GM19455 (cell line): ENCODE data around the gene PLEKHG4B.

ENCODE experiments used
- ATAC-seq: cut with Tn5 transposase; IDR thresholded peaks from one replicate; pipeline ENCODE4 v1.9.1; 2021; ENCODE audit not compliant: unreplicated experiment

Gene PLEKHG4B

DNA sequence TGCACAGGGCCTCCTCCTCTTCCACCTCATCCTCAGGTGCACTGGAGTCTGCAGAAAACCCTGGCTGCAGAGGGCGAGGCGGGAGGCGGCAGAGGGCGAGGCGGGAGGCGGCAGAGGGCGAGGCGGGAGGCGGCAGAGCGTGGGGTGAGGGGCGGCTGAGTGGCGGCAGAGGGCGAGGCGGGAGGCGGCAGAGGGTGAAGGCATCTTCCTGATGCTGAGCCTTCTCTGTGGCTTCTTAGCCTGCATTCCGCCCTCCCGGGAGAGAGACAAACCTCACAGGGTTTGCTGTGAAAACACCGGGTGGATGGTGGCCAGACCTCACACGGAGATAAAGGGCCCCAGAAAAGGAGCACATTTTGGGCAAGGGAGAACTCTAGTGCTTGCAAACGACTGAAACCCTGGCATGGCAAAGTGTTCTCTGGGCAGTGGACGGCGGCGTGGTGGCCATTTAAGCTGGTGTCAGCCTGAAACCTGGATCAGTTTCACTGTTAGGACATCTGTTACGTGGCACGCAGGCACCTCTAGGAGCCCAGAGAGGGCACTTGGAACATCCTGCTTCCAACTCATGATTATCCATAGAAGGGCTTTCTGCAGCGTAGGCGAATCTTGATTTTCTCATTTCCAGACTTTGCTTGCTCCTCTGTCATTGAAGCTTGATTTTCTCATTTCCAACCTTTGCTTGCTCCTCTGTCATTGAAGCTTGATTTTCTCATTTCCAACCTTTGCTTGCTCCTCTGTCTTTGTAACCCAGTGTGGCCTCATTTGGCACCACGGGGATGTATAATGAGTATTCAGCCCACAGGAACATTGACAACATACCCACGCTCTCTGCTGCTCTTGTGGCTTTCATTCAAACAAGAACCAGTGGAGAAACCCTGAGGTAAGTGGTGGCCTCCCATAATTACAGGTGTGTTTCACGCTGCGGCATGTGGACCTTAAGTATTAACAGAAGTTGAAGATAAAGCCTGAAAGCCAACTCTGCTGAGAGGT, 16.3 kb upstream of the PLEKHG4B start:
- ATAC-seq: no peak

DNA sequence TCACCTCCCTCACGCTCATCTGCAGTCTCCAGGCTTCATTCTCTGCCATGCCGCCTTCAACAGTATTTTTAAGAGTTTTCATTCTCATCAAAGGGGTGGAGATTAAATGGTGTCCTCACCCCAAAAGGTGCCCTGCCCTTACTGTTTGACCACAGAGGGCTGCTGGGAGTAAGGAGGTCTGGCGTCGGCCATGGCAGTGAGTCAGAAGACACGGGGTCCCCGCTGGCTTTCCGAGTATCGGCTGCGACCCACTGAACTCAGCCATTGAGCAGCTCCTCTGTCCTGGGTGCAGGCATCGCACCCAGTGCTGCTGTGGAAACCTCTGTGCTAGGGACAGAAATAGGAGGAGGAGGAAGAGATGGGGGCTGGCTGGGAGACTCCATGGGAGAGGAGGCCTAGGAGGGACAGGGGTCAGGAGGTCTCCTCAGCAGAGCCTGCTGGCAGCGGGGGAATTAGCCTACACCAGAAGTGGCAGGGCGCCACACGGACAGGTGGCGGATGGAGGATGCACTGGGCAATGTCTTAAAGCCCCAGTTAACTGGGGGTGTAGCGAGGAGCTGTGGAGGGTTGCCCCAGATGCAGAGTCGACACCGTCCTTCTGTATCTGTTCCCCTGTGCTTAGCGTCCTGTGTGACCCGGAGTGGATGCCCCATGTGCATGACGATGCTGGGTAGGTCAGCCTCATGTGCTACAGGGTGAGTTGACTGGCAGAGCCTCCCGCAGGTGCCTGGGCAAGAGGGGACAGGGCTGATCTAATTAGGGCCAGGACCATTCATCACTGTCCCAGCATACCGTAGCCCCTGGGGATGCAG, 15.4 kb upstream of the PLEKHG4B start:
- ATAC-seq: no peak

DNA sequence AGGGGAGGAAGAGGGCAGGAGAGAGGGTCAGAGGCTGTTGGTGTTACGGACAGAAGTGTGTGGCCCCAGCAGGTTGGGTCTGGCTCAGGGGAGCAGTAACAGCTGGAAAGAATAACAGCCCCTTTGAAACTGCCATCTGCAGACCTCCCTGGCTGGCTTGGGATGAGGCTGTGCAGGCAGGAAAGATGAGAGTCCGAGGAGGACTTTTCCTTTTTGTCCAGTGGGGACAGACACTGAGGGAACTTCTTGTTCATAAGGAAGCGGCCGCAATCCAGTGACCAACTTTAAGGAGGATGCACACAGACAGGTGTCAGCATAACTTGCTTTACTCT, 14.8 kb upstream of the PLEKHG4B start:
- ATAC-seq: no peak

DNA sequence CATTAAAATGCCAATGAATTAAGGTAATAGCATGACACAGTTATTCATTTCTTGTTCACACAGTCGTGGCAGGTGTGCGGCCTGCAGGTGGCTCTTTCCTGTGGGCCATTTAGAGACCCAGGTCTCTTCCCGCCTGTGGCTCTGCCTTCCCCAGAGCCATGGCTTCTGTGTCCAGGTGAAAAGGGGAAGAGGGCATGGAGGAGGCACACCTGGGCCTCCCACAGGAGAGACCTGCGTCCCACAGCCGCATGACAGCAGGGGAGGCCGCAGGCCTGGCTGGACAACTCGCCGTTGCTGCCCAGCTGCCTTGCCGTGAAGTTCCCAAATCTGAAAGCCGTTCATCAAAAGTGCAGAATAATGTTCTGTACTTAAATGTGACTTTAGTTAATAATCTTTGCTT, 14.4 kb upstream of the PLEKHG4B start:
- ATAC-seq: no peak

DNA sequence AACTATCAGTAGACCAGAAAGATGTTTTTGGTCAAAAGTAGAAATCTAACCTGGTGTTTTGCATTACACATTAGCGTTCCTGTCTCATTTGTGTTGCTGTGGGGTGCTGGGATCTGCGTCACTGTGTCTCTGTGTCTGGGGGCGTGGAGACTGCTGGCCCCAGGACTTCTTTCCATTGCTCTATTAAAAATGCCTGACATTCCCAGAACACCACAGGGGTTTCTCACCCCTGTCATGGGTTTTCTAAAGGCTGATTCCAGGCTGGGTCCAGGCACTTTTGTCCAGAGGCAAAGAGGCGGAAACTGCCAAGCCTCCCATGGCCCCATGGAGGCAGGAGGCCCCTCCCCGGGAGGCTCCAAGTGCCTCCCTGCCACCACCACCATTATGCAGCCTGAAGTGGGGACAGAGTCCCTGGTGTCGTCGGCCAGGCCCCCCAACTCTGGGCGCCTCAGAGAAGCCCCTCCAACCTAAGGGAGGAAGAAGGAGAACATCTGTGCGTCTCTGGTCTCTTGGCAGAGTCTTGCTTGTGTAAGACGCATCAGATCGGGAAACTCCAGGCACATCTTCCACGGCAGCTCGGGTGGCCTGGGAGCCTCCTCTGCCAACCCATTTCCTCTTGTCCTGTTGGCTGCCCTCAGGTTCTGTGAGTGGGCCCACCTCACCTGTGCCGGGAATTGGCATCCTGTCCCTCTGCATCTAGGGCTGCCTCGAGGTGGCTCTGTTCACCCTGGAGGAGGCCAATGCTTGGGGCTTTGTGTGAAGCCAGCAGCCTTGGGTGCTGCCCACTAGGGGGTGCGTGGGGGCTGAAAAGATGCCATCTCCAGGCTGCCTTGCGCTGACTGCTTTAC, 13.8 kb upstream of the PLEKHG4B start:
- no peak for ATAC-seq

DNA sequence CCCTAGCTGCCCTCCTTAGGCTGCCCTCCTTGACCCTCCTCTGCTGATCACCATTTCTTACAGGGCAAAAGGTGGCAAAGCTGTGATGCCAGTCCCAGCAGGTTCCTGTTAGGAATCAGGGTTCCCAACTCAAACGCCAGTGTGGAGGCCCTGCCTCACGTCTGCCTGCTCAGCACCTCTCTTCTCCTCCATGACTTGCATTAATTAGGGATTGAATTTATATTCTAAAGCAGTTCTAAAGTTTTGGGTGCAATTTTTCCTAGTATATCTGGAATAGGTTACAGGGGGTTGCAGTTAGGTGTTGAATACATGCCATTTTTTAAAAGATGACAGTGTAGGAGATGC, 13.2 kb upstream of the PLEKHG4B start:
- ATAC-seq: no peak

DNA sequence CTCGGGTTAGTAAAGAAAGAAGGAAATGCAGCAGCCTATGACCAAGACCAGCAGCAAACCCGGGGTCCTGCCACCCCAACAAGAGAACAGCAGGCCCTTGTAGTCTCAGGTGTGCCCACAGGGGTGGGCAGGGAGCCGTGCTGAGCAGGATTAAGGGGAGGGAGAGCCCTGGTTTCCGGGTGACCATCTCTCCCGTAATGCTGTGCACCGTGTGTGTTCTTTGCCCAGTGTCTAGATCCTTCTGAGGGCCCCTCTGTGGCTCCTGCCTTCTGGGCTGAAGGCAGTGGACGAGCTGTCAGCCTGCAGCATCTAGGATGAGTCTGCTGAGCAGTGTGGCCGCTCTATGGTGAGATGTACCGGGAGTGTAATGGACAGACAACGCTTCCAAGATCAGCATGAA, 12.7 kb upstream of the PLEKHG4B start:
- no peak for ATAC-seq

DNA sequence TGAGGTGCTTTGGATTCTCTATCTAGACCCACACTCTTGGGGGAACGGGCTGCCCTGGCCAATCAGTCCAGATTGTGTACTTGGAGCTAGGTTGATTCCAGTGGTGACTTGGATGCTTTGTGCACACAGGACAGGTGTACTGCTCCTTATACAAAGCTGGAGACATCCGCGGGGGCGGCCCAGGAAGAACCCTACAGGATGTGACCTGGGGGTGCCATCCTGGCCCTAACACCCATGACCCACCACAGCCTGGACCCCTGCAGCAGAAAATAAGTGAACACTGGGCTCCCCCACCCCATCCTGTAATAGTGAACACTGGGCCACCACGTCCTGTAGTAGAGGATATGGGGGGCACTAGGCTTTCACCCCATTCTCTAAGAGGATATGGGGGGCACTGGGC, 12.1 kb upstream of the PLEKHG4B start:
- no peak for ATAC-seq

DNA sequence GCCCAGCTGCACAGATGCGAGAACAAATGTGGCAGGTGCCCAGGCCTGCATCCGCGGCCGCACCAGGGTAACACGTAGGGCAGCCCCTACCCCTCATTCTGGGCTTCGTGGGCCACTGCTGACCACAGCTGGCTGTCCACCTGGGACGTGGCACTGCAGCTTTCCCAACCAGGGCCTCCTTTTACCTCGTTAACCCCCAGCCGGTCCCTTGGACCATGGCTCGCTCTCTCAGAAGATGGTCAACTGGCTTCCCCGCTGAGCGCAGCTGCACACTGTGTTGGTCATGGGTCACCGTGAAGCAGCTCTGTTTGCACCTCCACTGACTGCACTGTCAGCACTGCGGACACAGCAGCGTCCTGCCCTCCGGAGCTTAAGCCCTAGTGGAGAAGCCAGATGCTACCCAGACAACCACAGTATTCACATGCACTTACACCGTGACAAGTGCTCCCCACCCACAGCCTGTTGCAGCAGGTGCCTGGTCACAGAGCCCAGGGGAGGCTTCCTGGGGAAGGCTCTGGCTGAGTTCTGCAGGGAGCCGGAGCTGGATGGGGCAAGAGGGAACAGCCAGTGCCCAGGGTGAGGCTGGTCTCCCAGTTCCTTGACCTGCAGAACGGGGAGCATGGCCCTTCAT, 10.5 kb upstream of the PLEKHG4B start:
- no peak for ATAC-seq

DNA sequence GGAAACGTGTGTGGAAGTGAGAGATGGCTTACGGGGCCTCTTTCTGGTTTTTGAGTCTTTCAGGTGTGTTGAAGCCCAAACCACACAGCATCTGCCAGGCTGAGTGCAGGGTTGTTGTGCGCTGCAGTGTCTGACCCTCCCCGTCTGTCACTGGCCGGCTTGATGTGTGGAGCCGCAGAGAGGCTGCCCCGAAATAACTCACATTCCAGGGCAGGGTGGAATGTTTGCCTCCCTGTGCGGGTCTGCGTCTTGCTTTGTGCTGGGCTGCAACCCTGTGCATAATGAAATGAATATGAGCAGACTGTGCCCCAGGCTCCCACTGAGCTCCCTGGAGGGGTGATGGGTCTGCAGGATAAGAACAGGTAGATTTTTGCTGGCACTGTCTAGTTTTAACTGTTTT, 9.9 kb upstream of the PLEKHG4B start:
- ATAC-seq: no peak

DNA sequence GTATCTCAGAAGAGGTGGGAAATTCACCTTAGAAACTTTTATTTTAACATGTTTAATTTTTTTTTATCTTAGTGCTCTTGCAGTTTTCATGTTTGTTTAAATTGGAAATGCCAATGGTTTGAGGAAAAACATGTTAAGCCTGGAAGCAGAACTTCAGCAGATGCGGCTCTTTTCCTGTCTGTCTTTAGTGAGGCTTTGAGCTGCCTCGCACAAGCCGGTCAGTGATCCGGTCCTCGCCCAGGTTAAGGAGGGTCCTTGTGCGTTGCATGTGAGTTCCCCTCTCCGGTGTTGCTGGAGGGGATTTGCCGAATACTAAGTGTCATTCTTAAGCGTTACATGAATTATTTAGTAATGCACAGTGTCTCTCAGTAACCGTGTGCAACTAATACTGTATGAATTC, 9.4 kb upstream of the PLEKHG4B start:
- ATAC-seq: no peak

DNA sequence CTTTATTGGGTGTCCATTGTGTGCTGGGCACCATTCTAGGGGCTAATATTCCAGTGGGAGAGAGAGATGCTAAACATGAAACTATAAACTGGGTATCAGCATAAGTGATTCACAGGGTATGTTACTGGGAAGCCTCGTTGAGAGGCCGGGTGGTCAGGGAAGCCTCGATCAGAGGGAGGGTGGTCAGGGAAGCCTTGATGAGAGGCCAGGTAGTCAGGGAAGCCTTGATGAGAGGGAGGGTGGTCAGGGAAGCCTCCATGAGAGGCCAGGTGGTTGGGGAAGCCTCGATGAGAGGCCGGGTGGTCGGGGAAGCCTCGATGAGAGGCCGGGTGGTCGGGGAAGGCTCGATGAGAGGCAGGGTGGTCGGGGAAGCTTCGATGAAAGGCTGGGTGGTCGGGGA, 8.9 kb upstream of the PLEKHG4B start:
- ATAC-seq: no peak

DNA sequence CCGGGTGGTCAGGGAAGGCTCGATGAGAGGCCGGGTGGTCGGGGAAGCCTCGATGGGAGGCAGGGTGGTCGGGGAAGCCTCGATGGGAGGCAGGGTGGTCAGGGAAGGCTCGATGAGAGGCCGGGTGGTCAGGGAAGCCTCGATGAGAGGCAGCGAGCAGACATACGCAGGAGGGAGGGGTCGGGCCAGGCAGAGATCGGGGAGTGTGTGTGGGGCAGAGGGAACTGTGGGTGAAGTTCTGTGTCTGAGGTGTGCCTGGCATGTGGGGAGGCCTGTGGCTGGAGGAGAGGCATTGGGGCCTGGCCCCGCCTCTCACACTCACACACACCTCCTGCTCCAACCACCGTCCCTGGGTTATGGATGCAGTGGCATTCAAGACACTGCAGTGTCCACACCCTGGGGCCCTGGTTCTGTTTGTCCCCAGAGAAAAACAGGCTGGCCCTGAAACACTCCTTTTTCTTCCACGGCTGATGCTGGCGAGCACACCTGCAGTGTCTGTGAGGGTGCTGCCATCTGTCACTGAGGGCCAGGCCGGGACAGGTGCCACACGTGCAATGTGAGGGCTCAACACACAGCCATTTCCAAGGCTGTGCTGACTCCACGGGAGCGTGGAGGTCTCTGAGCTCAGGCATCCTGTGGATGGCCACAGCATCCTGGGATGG, 6.5 kb upstream of the PLEKHG4B start:
- ATAC-seq: no peak

DNA sequence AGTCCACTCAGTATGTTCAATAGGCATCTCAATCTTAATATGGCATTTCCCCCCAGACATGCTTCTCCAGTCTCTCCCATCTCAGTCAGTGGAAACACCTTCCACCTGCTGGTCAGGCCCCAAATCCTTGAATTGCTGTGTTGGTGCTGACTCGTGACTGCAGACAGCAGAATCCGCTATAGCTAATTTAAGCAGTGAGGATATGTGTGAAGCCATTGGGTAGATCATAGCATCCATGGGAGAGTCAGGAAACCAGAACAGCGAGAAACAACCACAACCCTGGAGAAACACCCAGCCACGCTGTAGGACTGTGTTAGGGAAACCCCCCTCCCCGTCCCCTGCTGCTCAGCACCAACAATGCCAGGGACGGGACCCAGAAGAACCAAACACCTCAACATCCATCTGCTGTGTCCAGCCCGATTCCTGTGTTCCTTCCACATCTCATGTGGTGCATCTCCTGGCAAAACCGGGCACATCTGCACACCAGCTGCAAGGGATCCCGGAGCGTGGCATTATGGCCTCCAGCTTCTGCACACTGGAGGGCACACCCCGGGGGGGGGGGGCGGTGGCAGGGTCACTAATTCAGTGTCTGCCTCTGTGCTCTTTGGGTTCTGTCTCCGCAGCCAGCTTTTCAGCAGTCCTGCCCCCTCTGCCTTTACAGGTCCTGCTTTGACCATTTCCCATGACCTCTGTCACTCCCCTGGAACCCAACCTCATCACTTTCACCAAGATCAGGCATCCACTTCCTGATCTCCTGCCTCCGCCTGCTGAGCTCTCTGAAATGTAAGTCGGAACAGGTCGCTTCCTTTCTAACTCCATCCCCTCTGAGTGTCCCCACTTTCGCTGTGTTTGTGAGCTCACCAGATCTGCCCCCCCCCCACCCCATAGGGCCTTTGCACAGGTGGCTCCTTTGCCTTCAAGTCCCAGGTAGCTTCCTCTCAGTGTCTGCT, 2.4 kb upstream of the PLEKHG4B start:
- ATAC-seq: no peak

DNA sequence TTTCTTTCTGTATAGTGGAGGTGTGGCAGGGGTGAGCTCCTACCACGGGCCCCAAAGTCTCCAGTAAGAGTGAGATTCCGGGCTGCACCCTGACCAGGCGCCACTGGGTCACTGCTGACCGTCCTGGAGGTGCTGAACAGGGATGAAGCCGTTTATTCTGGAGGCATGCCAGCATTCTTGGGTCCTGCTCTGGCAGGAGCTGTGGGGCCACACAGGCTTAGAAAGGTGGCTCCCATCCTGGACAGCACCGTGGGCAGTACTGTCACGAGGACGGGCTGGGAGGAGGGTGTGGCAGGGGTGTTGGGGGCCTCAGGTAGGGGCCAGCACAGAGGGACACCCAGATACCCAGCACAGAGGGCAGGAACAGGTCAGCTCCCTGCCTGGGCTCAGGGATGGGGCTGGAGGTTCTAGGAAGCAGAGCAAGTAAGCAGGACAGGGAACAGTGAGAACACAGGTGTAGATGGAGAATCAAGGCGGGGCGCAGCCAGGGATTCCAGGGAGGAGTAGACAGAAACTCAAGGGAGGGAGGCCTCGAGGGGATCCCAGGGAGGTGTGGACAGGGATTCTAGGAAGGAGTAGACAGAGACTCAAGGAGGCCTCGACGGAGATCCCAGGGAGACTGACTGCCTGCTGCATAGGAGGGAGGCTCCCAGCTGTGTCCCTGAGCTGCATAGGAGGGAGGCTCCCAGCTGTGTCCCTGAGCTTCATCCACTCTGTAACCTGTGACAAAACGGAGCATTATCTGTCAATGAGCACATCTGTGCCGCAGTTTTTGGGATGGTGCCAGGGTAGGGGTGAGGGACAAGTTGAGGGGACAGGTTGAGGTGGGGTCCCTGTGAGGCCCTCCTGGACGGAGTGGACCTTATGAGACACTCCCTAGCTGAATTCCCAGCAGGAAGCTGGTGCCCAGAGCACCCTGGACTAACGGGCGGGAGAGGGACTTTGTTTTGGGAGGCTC, 1.1 kb upstream of the PLEKHG4B start:
- ATAC-seq: no peak

DNA sequence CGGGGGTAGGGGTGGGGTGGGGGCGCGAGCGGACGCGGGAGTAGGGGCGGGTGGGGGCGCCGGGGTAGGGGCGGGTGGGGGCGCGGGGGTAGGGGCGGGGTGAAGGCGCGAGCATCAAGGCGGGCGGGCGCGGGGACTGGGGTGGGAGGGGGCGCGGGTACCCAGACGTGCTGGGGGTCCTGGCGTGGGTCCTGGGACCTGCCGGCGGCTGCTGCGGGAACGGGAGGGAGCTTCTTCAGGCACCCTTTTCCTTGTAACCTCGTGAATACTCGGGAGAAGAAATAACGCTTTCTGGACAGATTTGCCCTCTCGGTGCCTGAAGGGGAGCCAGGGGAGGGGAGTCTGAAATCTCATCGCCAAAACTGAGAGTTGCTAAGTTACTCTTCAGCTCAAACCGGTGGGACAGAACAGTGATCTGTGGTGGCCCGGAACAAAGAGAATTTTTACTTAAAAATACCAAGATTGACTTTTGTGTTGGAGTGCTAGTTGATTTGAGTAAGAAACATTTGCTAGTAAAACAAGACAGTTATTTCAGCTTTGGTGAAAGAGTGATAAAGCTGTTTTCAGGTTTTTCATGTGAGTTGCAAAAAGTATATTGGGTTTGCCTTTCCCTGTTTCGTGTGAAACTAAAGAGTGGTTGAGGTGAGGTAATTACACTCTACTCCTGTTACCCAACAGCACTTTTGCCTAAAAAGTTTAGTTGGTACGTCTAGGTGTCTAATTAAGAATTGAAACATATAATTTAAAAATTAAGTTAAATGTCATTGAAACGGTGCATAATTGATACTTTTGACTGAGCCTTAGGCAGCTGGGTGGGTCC, 643 bp downstream of the PLEKHG4B start:
- no peak for ATAC-seq

DNA sequence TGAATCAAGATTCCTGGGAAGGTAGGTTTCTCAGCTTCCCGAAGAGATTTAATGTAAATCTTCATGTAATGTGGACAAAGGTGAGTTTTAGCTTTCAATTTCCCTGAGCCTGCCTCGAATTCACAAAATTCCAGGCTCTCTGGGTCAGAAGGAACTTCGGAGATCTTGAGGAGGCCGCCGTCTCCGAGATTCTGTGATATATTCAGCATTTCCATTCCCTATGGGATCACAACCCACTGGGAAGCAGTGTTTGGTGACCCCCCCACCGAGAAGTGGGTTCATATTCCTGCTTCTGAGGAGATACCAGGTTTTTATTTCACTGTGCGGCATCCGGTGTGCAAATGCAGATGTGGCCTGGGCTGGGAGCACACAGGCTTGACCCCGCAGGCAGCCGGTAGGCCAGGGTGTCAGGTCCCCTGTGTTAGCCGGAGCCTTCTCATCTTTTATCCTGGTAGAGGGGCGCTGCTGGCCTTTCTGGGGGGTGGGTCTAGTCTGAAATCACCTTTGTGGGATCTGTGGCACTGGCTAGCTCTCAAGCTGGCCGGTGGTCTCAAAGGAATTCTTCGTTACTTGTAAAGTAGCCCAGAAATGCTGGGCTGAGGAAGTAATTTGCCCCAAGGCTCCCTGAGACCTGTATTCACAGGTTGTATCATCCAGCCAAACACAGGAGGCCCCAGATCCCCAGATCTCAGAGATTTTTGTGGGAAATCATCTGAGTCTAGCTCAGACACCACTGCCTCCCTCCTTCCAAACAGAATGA, 1.4 kb downstream of the PLEKHG4B start:
- ATAC-seq: no peak
